ENCODE data around the gene MEF2C.

The MEF2C gene

GRCh38 chr5:88702332-88702731 is 180.7 kb downstream of the MEF2C start:
- H3K4me2 ChIP-seq (ENCODE audit: low read length) = no peak overlapping the region
- TF ChIP-seq EZH2 (IDR thresholded peaks at IDR 0.05; ENCODE audit: borderline replicate concordance, low read length) = no peak
- TF ChIP-seq CTCF (IDR thresholded peaks at IDR 0.05; ENCODE audit: low read length) = no peak
- no peak overlapping the region for H3K4me3 ChIP-seq (ENCODE audit: low read depth, low read length, poor library complexity, severe bottlenecking)
- no peaks in the 10 kb centered on the region for H3F3A ChIP-seq (ENCODE audit: insufficient read depth, low read length)
- H3K9me2 ChIP-seq (ENCODE audit: low read depth, low read length) = no peaks in the 10 kb centered on the region
- H3K27me3 ChIP-seq (ENCODE audit: insufficient read depth, low read length) = no peaks in the 10 kb centered on the region
- no peaks in the 10 kb centered on the region for H3K4me1 ChIP-seq (ENCODE audit: insufficient read depth, low read length, severe bottlenecking)
- H3K36me3 ChIP-seq (ENCODE audit: insufficient read depth, low read length) = no peaks in the 10 kb centered on the region
- H3K27ac ChIP-seq (ENCODE audit: low read depth, low read length, poor library complexity, severe bottlenecking) = no peak overlapping the region
- H2AFZ ChIP-seq (ENCODE audit: low read length) = no peak overlapping the region
- H3K79me2 ChIP-seq (ENCODE audit: insufficient read depth, low read length) = no peaks in the 10 kb centered on the region
- H3K9me3 ChIP-seq (ENCODE audit: low read length) = no peaks in the 10 kb centered on the region
- no peaks in the 10 kb centered on the region for H4K20me1 ChIP-seq (ENCODE audit: insufficient read depth, low read length)
- H3K9ac ChIP-seq (ENCODE audit: low read length) = no peak overlapping the region

- Histone ChIP-seq H3K27me3 (ENCODE audit: insufficient read depth, low read length) (no peaks in the 10 kb centered on the region), H3K9me2 (ENCODE audit: low read depth, low read length) (no peaks in the 10 kb centered on the region), H3K4me3 (ENCODE audit: low read depth, low read length, poor library complexity, severe bottlenecking) (no peak overlapping the region), H3K4me1 (ENCODE audit: insufficient read depth, low read length, severe bottlenecking) (no peaks in the 10 kb centered on the region), H3K36me3 (ENCODE audit: insufficient read depth, low read length) (no peaks in the 10 kb centered on the region), H4K20me1 (ENCODE audit: insufficient read depth, low read length) (no peaks in the 10 kb centered on the region), H2AFZ (ENCODE audit: low read length) (no peak overlapping the region), H3K9ac (ENCODE audit: low read length) (no peak overlapping the region), H3F3A (ENCODE audit: insufficient read depth, low read length) (no peaks in the 10 kb centered on the region), H3K27ac (ENCODE audit: low read depth, low read length, poor library complexity, severe bottlenecking) (no peak overlapping the region), H3K9me3 (ENCODE audit: low read length) (no peaks in the 10 kb centered on the region), H3K79me2 (ENCODE audit: insufficient read depth, low read length) (no peaks in the 10 kb centered on the region), H3K4me2 (ENCODE audit: low read length) (no peak overlapping the region)
- no peak for TF ChIP-seq CTCF (IDR thresholded peaks at IDR 0.05; ENCODE audit: low read length)
- no peak for TF ChIP-seq EZH2 (IDR thresholded peaks at IDR 0.05; ENCODE audit: borderline replicate concordance, low read length)
Observed at GRCh38 chr5:88700121-88700520, 182.9 kb downstream of the MEF2C start.

GRCh38 chr5:88698290-88698689 is 184.7 kb downstream of the MEF2C start:
- Histone ChIP-seq H3K4me1 (ENCODE audit: insufficient read depth, low read length, severe bottlenecking) (no peaks in the 10 kb centered on the region), H3K36me3 (ENCODE audit: insufficient read depth, low read length) (no peaks in the 10 kb centered on the region), H3F3A (ENCODE audit: insufficient read depth, low read length) (no peaks in the 10 kb centered on the region), H3K9me3 (ENCODE audit: low read length) (no peaks in the 10 kb centered on the region), H3K27ac (ENCODE audit: low read depth, low read length, poor library complexity, severe bottlenecking) (no peak overlapping the region), H3K4me3 (ENCODE audit: low read depth, low read length, poor library complexity, severe bottlenecking) (no peak overlapping the region), H3K27me3 (ENCODE audit: insufficient read depth, low read length) (no peaks in the 10 kb centered on the region), H3K9ac (ENCODE audit: low read length) (no peak overlapping the region), H3K9me2 (ENCODE audit: low read depth, low read length) (no peaks in the 10 kb centered on the region), H3K4me2 (ENCODE audit: low read length) (no peak overlapping the region), H2AFZ (ENCODE audit: low read length) (no peak overlapping the region), H3K79me2 (ENCODE audit: insufficient read depth, low read length) (no peaks in the 10 kb centered on the region), H4K20me1 (ENCODE audit: insufficient read depth, low read length) (no peaks in the 10 kb centered on the region)
- TF ChIP-seq EZH2 (IDR thresholded peaks at IDR 0.05; ENCODE audit: borderline replicate concordance, low read length) (no peak), CTCF (IDR thresholded peaks at IDR 0.05; ENCODE audit: low read length) (no peak)
